GM19452 (cell line): ENCODE results near the gene GPR162.

Source experiments
- ATAC-seq: cut with Tn5 transposase; IDR thresholded peaks from one replicate; pipeline ENCODE4 v1.9.1; 2021; ENCODE audit not compliant: unreplicated experiment

Gene GPR162

GRCh38 chr12:6786416-6787094, 35.1 kb upstream of the GPR162 start:
- no peak for ATAC-seq

- ATAC-seq, result no peak
Observed at GRCh38 chr12:6787309-6787708, 34.3 kb upstream of the GPR162 start.

- no peak for ATAC-seq
Observed at GRCh38 chr12:6788972-6789924, 32.4 kb upstream of the GPR162 start, which contains the start of gene CD4. CD4 (plus strand) TSS chr12:6789528; CDS start chr12:6800139, 10,611 bp downstream.

GRCh38 chr12:6790496-6791150, 31.0 kb upstream of the GPR162 start:
- no peak for ATAC-seq

GRCh38 chr12:6791931-6792520, 29.6 kb upstream of the GPR162 start:
- ATAC-seq, result no peak

- ATAC-seq, result no peak
Observed at GRCh38 chr12:6792522-6793201, 29.0 kb upstream of the GPR162 start.

- no peak for ATAC-seq
Observed at GRCh38 chr12:6795088-6795487, 26.5 kb upstream of the GPR162 start.

GRCh38 chr12:6796576-6796975, 25.0 kb upstream of the GPR162 start:
- no peak for ATAC-seq

- no peak for ATAC-seq
Observed at GRCh38 chr12:6799147-6799546, 22.5 kb upstream of the GPR162 start.

- ATAC-seq, result no peak
Observed at GRCh38 chr12:6807170-6807569, 14.5 kb upstream of the GPR162 start.

- no peak for ATAC-seq
Observed at GRCh38 chr12:6809056-6809455, 12.6 kb upstream of the GPR162 start.

GRCh38 chr12:6810758-6811157, 10.9 kb upstream of the GPR162 start:
- ATAC-seq, result no peak

GRCh38 chr12:6813363-6813762, 8.3 kb upstream of the GPR162 start:
- no peak for ATAC-seq

GRCh38 chr12:6816598-6816997, 5.0 kb upstream of the GPR162 start:
- ATAC-seq, result no peak

GRCh38 chr12:6817098-6817497, 4.5 kb upstream of the GPR162 start:
- ATAC-seq, result no peak

- no peak for ATAC-seq
Observed at GRCh38 chr12:6817662-6818157, 3.9 kb upstream of the GPR162 start.

GRCh38 chr12:6818222-6818621, 3.4 kb upstream of the GPR162 start:
- no peak for ATAC-seq

GRCh38 chr12:6818645-6819044, 3.0 kb upstream of the GPR162 start:
- no peak for ATAC-seq

- no peak for ATAC-seq
Observed at GRCh38 chr12:6819106-6820030, 2.3 kb upstream of the GPR162 start.
